GM18951 (cell line): ENCODE data around the gene ACSS1.

Experiments used
- POLR2A ChIP-seq: IDR thresholded peaks from 4 replicates; pipeline ENCODE4 v1.6.1; 2011; ENCODE audit warnings: mild to moderate bottlenecking; ENCODE audit not compliant: insufficient read length, insufficient read depth; ENCODE audit errors: extremely low read depth
- in situ Hi-C: fragments of 300-500 bp; cut with MboI; formaldehyde crosslinking; loops from one replicate; pipeline ENCODE4 v1.12.0; 2022; ENCODE audit warnings: low sequenced_read_pairs, mixed read lengths, inconsistent platforms; ENCODE audit not compliant: unreplicated experiment

The ACSS1 gene

GRCh38 chr20:24987873-24988835, 69.8 kb downstream of the ACSS1 start:
- in situ Hi-C loops, result loop anchor here (25.0 kb wide), 1 partner anchor 199 kb away; the partner anchor contains the start of gene ENTPD6
- TF ChIP-seq POLR2A, result no peak

GRCh38 chr20:24987244-24987643, 70.7 kb downstream of the ACSS1 start:
- no peak for TF ChIP-seq POLR2A
- in situ Hi-C loops, result loop anchor here (25.0 kb wide), 1 partner anchor 200 kb away; the partner anchor contains the start of gene ENTPD6

- in situ Hi-C loops, result loop anchor here (25.0 kb wide), 1 partner anchor 201 kb away; the partner anchor contains the start of gene ENTPD6
- TF ChIP-seq POLR2A, result no peak
Measured at GRCh38 chr20:24986436-24987015, 71.4 kb downstream of the ACSS1 start.

- no peak for TF ChIP-seq POLR2A
- in situ Hi-C loops, result loop anchor here (25.0 kb wide), 1 partner anchor 201 kb away; the partner anchor contains the start of gene ENTPD6
Measured at GRCh38 chr20:24985802-24986201, 72.1 kb downstream of the ACSS1 start.

GRCh38 chr20:24984961-24985640, 72.8 kb downstream of the ACSS1 start:
- in situ Hi-C loops, result loop anchor here (25.0 kb wide), 1 partner anchor 202 kb away; the partner anchor contains the start of gene ENTPD6
- TF ChIP-seq POLR2A, result no peak

GRCh38 chr20:24983896-24984295, 74.0 kb downstream of the ACSS1 start:
- in situ Hi-C loops, result loop anchor here (25.0 kb wide), 1 partner anchor 203 kb away; the partner anchor contains the start of gene ENTPD6
- TF ChIP-seq POLR2A, result no peak

GRCh38 chr20:24981790-24982189, 76.1 kb downstream of the ACSS1 start:
- in situ Hi-C loops, result loop anchor here (25.0 kb wide), 1 partner anchor 206 kb away; the partner anchor contains the start of gene ENTPD6
- TF ChIP-seq POLR2A, result no peak

GRCh38 chr20:24981282-24981681, 76.7 kb downstream of the ACSS1 start:
- no peak for TF ChIP-seq POLR2A
- in situ Hi-C loops, result loop anchor here (25.0 kb wide), 1 partner anchor 206 kb away; the partner anchor contains the start of gene ENTPD6

- no peak for TF ChIP-seq POLR2A
Measured at GRCh38 chr20:24980291-24981053, 77.5 kb downstream of the ACSS1 start.

GRCh38 chr20:24979036-24979960, 78.6 kb downstream of the ACSS1 start:
- in situ Hi-C loops, result loop anchor here (25.0 kb wide), 1 partner anchor 208 kb away; the partner anchor contains the start of gene ENTPD6

More at GRCh38 chr20:24980291-24981053, 77.5 kb downstream of the ACSS1 start:
- in situ Hi-C loops, result loop anchor here (25.0 kb wide), 1 partner anchor 207 kb away; the partner anchor contains the start of gene ENTPD6

GRCh38 chr20:24978513-24978912, 79.4 kb downstream of the ACSS1 start:
- in situ Hi-C loops, result loop anchor here (25.0 kb wide), 1 partner anchor 209 kb away; the partner anchor contains the start of gene ENTPD6

More at GRCh38 chr20:24979036-24979960, 78.6 kb downstream of the ACSS1 start:
- no peak for TF ChIP-seq POLR2A

More at GRCh38 chr20:24978513-24978912, 79.4 kb downstream of the ACSS1 start:
- TF ChIP-seq POLR2A, result no peak
